TTC549 (cell line): ENCODE data around the gene COX8C.

ENCODE experiments used
- FAIRE-seq: peaks from 2 replicates; lab custom pipeline; 2012; peaks lifted over from hg19 to GRCh38; lab: Jason Lieb, UNC

Gene COX8C, protein sequence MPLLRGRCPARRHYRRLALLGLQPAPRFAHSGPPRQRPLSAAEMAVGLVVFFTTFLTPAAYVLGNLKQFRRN

DNA sequence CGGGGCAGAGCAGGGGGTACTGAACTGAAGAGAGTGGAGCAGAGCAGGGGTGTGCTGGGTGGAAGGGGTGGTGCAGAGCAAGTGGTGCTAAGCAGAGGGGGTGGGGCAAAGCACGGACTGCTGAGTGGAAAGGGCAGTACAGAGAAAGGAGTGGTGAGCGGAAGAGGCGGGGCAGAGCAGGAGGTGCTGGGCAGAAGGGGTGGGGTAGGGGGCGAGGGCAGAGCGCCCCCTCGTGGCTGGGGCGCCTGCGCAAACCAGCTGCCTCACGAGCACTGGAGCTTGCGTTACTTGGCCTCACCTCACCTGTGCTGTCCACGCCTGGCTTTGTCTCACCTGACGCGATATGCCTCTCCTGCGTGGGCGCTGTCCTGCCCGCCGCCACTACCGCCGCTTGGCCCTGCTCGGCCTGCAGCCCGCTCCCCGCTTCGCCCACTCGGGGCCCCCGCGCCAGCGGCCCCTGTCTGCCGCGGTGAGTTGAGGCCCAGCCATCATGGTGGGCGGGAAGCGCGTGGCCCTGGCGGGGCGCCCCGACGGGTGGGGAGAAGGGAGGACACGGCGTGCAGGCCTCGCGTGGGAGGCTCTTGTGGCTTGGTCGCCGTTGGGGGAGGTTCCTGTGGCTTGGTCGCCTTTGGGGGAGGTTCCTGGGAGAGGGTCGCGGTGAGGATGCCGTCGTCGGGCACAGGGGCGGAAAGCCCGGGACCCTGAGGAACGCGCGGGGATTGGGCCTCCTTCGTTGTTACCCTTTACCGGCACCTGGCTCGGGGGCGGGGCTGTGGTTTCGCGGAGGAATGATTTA, at the start of gene COX8C:
TSS of gene COX8C (plus strand) at position 257 of the 796 bp plus-strand sequence. CDS start at position 344, 87 bp downstream.
- no peak for FAIRE-seq

DNA sequence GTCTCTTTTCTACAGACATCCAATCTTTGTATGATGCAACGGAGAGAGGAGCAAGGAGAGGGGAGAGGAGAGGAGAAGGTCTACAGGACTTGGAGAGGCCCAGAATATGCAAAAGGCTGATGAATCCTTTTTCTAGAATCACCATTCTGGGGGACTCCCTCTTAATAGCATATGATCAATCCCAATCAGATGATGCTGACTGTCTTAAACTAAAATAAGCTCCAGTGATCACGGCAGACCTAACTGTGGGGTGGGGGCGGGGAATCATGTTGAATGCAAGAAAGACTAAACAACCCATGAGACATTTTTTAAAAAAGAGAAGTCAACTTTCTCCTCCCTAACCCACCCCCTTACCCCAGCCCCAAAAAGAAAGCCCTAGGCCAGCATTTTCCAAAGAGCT, 47.6 kb upstream of the COX8C start:
- no peak for FAIRE-seq

DNA sequence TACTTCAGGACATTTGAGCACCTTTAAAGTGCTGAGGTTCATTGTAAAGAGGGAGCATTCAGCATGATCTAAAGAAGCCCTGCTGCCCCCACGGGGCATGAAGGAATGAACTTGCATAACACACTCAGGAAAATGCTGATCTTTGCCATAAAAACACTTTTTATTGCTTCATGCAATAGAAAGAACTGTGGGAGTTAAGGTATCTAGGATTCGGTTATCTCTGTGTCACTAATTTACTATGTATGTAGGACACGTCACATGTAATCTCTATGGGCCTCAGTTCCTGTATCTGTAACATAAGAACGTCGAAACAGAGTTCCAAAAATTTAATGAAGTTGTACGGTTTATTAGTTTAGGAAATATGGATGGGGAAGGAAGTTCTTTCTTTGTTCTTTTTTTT, 47.1 kb upstream of the COX8C start:
- FAIRE-seq: no peak

DNA sequence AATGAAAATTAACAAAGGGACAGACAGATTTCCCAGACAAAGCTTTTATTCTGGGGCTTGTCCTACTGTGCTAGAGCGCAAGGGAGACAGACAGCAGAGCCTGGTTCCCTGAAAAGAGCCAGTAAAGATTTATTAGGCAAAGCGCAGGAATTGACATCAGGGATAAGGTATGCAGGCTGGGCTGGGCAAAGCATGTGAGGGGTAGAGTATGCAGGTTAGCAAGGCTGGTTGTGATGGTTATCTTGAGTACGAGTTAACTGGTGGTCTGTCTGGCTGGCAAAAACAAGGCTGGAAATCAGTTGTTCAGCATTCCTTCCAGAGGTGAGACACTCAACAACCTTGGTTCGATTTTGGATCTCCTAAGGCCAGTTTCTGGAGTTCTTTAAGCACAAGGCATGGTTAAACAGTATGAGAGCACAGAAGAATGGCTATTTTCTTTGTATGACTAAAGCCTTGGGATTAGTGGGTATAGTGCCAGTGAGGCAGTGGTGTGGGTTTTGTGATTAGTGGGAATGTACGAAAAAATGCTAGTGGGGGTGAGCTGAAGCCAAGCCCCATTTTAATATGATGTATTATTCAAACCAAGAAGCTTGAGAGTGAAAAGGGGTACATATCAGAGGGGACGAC, 45.0 kb upstream of the COX8C start:
- no peak for FAIRE-seq

DNA sequence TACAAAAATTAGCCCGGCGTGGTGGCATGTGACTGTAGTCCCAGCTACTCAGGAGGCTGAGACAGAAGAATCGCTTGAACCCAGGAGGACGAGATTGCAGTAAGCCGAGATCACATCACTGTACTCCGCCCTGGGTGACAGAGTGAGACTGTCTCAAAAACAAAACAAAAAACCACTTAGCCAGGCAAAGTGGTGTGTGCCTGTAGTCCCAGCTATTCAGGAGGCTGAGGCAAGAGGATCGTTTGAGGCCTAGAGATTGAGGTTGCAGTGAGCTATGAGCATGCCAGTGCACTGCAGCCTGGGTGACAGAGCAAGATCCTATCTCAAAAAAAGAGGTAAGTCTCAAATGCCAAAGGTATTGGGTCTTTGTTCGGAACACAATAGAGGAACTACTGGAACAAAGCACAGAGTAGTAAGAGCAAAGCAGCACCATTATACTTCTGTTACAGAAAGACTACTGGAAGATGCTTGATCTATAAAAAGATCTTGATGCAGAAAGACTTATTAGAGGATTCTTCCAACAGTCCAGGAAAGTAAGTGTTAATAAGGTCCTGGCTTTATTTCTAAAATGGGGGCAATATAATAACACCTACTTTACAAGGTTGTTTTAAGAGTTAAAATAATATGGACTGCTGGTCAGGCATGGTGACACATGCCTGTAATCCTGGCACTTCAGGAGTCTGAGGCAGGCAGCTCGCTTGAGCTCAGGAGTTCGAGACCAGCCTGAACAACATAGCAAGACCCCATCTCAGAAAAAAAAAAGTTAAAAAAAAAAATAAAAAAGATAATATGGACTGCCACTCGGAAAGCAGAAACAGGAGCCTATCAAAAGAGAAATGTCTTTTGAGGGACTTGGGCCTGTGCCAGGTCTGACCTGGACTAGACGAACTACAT, 44.0 kb upstream of the COX8C start:
- FAIRE-seq: no peak

DNA sequence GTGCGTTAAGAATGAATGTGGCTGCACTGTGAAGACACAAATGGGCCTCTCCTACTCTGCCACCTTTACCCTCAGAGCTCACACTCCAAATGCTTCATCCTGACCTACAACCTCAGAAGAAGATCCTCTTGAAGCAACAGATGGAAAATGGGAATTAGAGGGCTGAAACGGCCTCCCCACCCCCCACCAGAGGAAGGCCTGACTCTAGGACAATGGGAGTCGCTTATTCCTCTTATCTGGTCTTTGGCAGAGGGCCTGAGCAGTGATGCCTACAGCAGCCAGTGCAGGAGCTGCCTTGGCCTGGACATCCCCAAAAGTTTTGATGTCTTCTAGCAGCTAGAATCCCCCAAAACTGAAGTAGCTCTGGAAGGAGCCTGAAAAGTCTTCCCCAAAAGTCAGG, 43.3 kb upstream of the COX8C start:
- FAIRE-seq: no peak

DNA sequence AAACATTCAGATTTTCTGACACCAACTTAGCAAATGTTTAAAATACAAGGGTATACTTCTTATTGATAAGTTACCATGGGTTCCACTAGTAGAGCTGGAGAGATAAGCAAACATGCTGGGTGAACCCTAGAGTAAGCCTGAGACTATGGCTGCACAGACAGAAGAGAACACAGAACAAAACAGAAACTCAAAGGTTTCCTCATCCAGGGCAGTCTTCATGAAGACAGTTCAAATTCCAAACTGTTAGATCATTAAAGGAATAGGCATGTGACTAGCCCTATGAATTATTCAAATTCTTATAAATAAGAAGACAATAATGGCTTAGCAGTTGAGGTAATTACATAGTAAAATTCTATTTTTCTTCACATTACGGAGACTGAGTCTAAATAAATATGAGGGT, 42.2 kb upstream of the COX8C start:
- FAIRE-seq: no peak

DNA sequence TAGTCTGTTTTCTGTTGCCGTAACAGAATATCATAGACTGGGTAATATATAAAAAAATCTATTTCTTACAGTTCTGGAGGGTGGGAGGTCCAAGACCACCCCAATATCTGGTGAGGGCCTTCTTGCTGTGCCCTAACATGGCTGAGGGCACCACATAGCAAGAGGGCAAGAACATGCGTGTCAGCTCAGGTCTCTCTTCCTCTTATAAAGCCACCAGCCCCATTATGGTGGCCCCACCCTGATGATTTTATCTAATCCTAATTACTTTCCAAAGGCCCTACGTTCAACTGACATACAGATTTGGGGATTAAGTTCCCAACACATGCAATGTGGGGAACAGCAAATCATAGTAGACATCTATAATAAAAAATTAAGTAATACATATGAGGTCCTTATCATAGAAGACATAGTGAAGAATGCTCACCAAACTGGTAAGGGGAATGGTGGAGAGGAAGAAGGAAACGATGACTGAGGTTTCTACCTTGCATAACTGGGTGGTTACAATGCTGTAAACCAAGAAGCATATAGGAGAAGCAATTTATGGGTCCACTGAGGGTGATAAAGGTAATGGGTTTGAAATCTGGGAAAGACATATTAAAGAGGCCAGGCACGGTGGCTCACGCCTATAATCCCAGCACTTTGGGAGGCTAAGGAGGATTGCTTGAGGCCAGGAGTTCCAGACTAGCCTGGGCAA, 41.1 kb upstream of the COX8C start:
- FAIRE-seq: no peak

DNA sequence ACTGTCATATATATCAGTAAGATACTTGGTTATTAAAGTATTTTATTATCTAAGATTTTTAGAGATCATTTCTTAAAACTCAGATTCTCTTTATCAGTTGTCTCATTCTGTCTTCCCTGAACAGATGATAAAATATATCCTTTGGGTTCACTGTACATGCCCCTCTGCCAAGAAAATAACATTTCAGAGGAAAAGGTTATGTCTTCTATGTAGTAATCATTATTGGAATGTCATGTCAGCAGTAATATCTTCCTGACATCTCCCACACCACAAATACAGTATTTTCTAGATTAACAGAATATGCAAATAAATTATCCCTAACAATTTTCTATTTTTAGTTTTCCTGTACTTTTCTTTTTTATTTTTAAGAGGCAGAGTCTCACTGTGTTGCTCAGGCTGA, 40.2 kb upstream of the COX8C start:
- no peak for FAIRE-seq

DNA sequence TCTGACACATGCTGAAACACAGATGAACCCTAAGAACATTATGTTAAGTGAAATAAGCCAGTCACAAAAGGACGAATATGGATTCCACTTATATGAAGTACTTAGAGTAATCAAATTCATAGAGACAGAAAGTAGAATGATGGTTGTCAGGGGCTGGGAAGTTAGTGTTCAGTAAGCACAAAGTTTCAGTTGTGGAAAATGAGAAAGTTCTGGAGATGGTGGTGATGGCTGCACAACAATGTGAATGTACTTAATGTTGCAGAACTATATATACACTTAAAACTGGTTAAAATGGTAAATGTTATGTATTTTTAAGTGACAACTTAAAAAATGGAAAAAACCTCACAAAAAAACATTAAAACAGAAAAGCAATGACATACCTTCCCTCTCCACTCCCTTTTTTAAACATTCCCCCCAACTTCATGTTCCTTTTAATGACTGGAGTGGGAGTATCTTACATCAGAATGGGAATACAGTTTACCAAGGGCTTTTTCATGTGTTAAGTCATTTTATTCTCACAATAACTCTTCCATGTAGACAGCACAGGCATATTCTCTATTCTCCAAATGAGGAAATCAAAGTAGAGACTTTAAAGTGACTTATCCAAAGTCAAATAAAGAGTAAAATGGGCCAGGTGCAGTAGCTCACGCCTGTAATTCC, 38.2 kb upstream of the COX8C start:
- no peak for FAIRE-seq

DNA sequence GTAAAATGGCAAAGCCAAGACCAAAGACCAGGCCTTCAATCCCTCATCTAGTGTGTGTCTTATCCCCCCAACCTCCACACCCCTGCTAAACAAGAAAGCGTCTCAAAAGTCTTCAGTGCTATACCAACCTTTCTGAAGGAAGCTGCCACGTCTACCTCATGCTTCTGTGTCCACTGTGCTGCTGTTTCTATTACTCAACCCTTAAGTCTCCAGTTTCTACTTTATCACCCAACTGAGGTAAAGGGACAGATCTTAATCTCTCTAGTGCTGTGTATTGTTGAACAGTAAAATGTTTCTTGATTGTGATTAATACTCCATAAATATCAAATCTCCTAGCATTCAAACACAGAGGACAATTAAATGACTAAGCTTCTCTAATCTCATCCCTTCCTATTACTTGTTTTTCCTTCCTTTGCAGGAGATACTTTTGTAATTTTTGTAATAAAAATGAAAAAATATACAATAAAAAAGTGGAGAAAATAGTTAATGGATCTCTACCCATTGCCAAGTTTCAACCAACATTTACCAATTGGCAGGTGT, 37.5 kb upstream of the COX8C start:
- FAIRE-seq: no peak

DNA sequence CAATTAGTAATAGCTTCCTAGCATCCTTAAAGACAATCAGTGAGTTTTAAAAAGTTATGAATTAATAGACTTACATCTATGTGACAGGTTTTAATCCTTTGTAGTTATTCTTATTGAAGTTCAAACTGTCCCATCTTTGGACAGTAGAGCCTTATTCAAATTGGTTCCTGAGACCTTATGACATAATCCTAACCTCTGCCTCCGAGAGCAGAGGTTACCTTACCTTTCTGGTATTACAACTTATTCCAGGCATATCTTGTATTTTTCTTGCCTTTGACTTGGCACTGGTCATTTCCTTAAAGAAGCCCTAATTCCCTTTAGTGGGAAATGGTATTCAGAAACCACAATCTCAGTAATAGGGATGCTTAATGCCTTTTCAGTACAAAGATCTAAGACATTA, 35.9 kb upstream of the COX8C start:
- no peak for FAIRE-seq

DNA sequence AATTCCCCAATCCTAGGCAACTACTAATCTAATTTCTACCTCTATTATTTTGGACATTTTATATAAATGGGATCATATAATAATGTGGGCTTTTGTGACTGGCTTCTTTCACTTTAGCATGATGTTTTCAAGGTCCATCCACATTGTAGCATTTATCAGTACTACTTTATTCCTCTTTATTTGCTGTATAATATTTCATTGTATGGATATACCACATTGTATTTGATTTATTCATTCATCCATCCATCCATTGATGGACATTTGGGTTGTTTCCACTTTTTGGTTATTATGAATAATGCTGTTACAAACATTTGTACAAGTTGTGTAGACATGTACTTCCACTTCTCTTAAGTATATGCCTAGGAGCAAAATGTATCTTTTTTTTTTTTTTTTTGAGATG, 31.4 kb upstream of the COX8C start:
- no peak for FAIRE-seq

DNA sequence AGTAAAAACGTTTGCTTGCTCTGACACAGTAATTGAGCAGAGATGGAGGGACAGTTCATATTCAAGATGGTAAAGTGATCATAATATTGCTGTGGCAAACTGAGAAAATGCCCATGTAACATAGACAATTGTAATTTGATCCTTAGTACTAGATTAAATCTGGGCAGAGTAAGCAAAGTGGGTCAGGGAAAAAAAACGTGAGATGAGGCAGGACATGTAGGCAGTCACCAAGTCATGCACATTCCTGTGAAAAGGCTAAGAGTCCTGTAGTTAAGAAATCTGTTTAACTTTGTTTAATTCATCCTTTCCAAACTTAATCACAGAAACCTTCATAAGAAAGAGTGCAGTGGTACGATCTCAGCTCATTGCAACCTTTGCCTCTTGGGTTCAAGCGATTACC, 30.3 kb upstream of the COX8C start:
- no peak for FAIRE-seq

DNA sequence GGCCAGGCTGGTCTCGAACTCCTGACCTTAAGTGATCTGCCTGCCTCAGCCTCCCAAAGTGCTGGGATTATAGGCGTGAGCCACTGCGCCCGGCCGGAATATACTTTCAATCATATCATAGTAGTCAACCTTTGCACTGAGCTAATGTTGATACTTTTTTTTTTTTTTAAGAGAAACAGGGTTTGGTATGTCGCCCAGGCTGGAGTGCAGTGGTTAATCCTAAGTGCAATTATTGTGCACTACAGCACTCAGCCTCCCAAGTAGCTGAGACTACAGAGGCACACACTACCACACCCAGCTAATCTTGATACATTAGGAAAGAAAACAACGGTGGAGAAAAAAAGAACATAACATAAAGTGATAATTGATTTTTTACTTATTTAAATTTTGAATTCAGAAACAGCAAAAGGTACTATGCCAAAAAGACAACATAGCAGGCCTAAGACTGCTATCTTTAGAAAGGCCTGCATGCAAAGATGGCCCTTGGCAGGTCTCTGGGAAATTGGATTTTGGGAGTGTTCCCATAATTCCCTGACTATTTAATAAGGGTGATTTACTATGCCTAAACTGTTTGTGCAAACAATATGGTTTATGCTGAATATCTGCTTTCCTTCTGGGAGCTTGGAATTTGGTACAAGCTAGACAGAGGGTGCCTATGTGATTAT, 29.6 kb upstream of the COX8C start:
- FAIRE-seq: no peak

DNA sequence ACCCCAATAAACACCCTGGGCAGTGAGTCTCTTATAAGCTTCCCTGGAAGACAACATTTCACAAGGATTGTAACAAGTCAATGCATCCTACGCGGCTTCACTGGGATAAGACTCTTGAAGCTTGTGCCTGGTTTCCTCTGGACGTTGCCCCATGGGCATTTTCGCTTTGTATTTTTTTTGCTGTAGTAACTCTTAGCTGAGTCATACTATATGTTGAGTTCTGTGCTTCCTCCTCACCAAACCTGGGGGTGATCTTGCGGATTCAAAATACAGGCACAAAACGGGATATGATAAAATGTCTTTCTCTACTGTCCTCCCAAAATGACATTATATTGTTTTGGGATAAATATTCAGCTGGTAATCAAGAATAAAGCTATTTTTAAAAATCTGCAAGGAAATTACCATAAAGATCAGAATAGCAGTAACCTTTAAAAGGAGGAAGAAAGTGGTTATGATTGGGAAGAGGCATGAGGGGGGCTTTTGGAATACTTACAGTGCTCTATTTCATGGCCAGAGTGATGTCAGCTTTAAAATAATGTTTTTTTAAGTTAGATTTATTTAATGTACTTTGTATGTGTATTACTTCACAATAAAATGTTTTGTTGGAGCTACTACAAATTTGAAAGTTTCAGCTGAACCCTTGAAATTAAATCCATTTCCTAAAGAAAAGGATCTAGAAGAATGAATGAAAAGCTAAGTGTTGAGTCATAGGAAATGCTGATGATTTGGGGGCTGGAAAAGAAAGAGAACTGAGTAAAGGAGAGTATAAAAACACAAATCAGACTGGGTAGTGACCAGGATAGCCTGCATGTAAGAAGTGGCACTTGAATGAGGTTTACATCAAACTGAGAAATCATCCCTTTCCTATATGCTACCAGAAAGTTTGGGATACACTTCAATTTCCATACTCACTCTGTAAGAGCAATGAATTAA, 28.8 kb upstream of the COX8C start:
- no peak for FAIRE-seq

DNA sequence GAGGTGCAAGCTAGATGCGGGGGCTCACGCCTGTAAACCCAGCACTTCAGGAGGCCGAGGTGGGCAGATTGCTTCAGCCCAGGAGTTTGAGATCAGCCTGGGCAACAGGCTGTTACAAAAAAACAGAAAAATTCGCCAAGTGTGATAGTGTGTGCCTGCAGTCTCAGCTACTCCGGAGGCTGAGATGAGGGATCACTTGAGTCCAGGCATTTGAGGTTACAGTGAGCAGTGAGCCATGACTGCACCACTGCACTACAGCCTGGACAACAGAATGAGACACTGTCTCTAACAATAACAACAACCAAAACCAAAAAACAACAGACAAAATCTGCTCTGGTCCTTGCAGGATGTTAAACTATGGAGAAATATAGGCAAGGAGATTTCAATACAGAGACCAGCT, 28.1 kb upstream of the COX8C start:
- FAIRE-seq: no peak

DNA sequence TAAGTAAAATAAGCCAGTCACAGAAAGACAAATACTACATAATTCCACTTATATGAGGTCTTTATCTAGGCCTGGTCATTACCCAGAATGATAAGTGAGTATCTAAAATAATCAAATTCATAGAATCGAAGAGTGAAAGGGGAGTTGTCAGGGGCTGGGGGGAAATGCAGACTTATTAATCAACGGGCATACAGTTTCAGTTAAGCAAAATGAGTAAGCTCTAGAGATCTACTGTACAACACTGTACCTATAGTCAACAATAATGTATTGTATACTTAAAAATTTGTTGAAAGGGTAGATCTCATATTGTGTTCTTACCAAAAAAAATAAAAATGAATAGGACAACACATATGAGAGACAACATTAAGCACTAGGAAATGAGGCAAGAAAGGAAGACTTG, 27.5 kb upstream of the COX8C start:
- no peak for FAIRE-seq

DNA sequence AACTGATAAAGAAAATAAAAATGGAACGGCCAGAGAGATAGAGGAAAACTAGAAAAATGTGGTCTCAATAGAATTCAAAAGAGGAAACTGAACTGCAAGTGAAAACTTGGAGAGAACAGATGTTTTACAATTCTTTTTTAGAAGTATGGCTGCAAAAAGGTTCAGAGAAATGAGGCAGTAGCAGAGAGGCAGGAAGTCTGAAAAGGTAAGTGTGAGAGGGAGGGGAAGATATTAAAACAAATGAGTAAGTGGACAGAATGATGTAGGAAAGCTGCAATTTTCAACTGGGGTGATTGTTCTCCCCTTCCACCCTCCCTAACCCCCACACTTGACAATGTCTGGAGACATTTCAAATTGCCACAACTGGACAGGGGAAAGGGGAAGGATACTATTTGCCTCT, 27.0 kb upstream of the COX8C start:
- no peak for FAIRE-seq

DNA sequence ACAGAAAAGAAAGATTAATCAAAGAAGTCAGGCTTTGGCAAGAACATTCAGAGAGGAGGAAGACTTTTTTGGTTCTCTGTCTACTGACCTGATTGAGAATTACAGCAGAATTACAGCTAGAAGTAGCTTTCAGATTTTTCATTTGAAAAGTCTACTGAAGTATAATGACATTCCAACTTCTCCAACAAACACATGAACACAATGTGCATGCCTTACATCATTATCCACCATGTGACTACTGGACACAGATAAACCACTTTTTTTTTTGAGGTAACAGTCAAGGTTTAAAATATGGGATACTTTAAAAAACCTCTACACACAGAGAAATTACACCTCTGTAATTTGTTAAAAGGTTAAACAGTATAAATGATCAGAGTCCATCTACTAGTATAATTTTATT, 26.5 kb upstream of the COX8C start:
- no peak for FAIRE-seq
